Fibroblast of lung (primary cell): ENCODE measurements around the gene SNX15. TPM values are rescaled to one million over a fixed set of nuclear protein-coding genes. Genes with fewer than 3 reads are reported as not detected.
A peak's percentile ranks its signal among the peaks of the same experiment; 100 is the strongest.

Source experiments
- DNase-seq, 2 donors: peaks; one replicate each; pipeline versions ENCODE4 v3.0.0 to v3.0.0-alpha.2; 2010; ENCODE audit warnings: low read depth in 2 of 2
- H2AFZ ChIP-seq: 2 replicates; pipeline ENCODE4 v1.5.1; 2012; ENCODE audit warnings: low read length, control low read depth, inconsistent platforms
- H3K27ac ChIP-seq: 2 replicates; pipeline ENCODE4 v1.5.1; 2011; ENCODE audit warnings: low read length, control low read depth; ENCODE audit not compliant: insufficient read depth
- H3K27me3 ChIP-seq: 2 replicates; pipeline ENCODE4 v1.5.1; 2011; ENCODE audit warnings: mild to moderate bottlenecking, low read length; ENCODE audit not compliant: control insufficient read depth, insufficient read depth
- H3K36me3 ChIP-seq: 2 replicates; pipeline ENCODE4 v1.5.1; 2011; ENCODE audit warnings: low read length; ENCODE audit not compliant: control insufficient read depth, insufficient read depth
- H3K4me1 ChIP-seq: 2 replicates; pipeline ENCODE4 v1.5.1; 2011; ENCODE audit warnings: low read length; ENCODE audit not compliant: control insufficient read depth, insufficient read depth; ENCODE audit errors: extremely low read depth
- H3K4me2 ChIP-seq: 2 replicates; pipeline ENCODE4 v1.5.1; 2011; ENCODE audit warnings: low read length, control low read depth; ENCODE audit not compliant: insufficient read depth; ENCODE audit errors: extremely low read depth
- H3K4me3 ChIP-seq, 4 experiments: fragments of 200-600 bp in 1 of 4; sonication (generic) in 1 of 4; replicated peaks in 1 of 4; 2 replicates each; pipeline ENCODE4 v1.5.1; 2011 to 2016; ENCODE audit warnings: low read length in 4 of 4, low read depth in 3 of 4, mild to moderate bottlenecking in 3 of 4, control low read depth in 2 of 4, inconsistent platforms in 1 of 4, mixed read lengths in 1 of 4; ENCODE audit not compliant: insufficient read depth in 1 of 4; ENCODE audit errors: control extremely low read depth in 1 of 4
- H3K79me2 ChIP-seq: 2 replicates; pipeline ENCODE4 v1.5.1; 2012; ENCODE audit warnings: mild to moderate bottlenecking, low read length, inconsistent platforms; ENCODE audit not compliant: control insufficient read depth, insufficient read depth
- H3K9ac ChIP-seq: 2 replicates; pipeline ENCODE4 v1.5.1; 2011; ENCODE audit warnings: mild to moderate bottlenecking, low read length, control low read depth; ENCODE audit not compliant: insufficient read depth
- H3K9me3 ChIP-seq: 2 replicates; pipeline ENCODE4 v1.5.1; 2012; ENCODE audit warnings: low read depth, low read length; ENCODE audit not compliant: control insufficient read depth, insufficient read depth
- H4K20me1 ChIP-seq: 2 replicates; pipeline ENCODE4 v1.5.1; 2011; ENCODE audit warnings: low read length; ENCODE audit not compliant: control insufficient read depth, insufficient read depth; ENCODE audit errors: extremely low read depth
- CTCF ChIP-seq, 2 donors: IDR thresholded peaks in 1 of 2; conservative IDR thresholded peaks in 1 of 2; 1 replicate in 1 of 2; 2 replicates in 1 of 2; pipeline ENCODE4 v1.5.1; 2011 to 2012; ENCODE audit warnings: low read length in 2 of 2, control low read depth in 1 of 2, inconsistent platforms in 1 of 2, low read depth in 1 of 2, mild to moderate bottlenecking in 1 of 2
- EZH2 ChIP-seq: IDR thresholded peaks from 2 replicates; pipeline ENCODE4 v1.5.1; 2012; ENCODE audit warnings: low read length, control low read depth, mild to moderate bottlenecking; ENCODE audit errors: missing control alignments
- polyA plus RNA-seq, 2 donors: library from polyadenylated mRNA; depleted of rRNA in 1 of 2; stranded (reverse) in 1 of 2; unstranded in 1 of 2; fragments of >200 nt; gene quantifications; 2 replicates each; pipeline ENCODE4 v1.2.1, GENCODE V29; 2011 to 2012; ENCODE audit warnings: missing spikeins in 1 of 2
- total RNA-seq: library from RNA; depleted of rRNA; stranded (reverse); fragments of >200 nt; gene quantifications from 2 replicates; pipeline ENCODE4 v1.2.1, GENCODE V29; 2014

The SNX15 gene
- total and polyA plus RNA-seq, 2 donors (not counting 1 experiment from before 2014, with no cell fraction given): 10.2 to 14.4 TPM

GRCh38 chr11:65072631-65072966 is 45.4 kb downstream of the SNX15 start:
- H4K20me1 ChIP-seq: no peaks in the 10 kb centered on the region
- no peak for DNase-seq
- H3K4me3 ChIP-seq: no peak overlapping the region
- H3K4me2 ChIP-seq: no peak overlapping the region
- H3K9me3 ChIP-seq: no peaks in the 10 kb centered on the region
- H3K27me3 ChIP-seq: no peaks in the 10 kb centered on the region
- no peaks in the 10 kb centered on the region for H3K79me2 ChIP-seq
- H3K9ac ChIP-seq: no peak overlapping the region
- H3K36me3 ChIP-seq: no peaks in the 10 kb centered on the region
- H3K27ac ChIP-seq: no peak overlapping the region
- no peak for TF ChIP-seq EZH2
- TF ChIP-seq CTCF (conservative IDR thresholded peaks at IDR 0.05 in 1 of 2, IDR thresholded peaks at IDR 0.05 in 1 of 2; ENCODE audit: low read depth in 1 of 2, low read length in 2 of 2): no peak
- no peak overlapping the region for H2AFZ ChIP-seq
- no peaks in the 10 kb centered on the region for H3K4me1 ChIP-seq

- Histone ChIP-seq H3K4me3 (no peak overlapping the region), H4K20me1 (no peaks in the 10 kb centered on the region), H3K27ac (no peak overlapping the region), H3K4me2 (no peak overlapping the region), H3K79me2 (peaks cover 17% of the 10 kb centered on the region), H3K9me3 (no peaks in the 10 kb centered on the region), H3K27me3 (no peaks in the 10 kb centered on the region), H2AFZ (no peak overlapping the region), H3K9ac (no peak overlapping the region), H3K4me1 (no peaks in the 10 kb centered on the region), H3K36me3 (peaks cover 3% of the 10 kb centered on the region)
- DNase-seq: no peak
- TF ChIP-seq EZH2 (no peak), CTCF (conservative IDR thresholded peaks at IDR 0.05 in 1 of 2, IDR thresholded peaks at IDR 0.05 in 1 of 2; ENCODE audit: low read depth in 1 of 2, low read length in 2 of 2) (no peak)
Observed at GRCh38 chr11:65077451-65077850, 50.2 kb downstream of the SNX15 start.

GRCh38 chr11:65078151-65078550 is 50.9 kb downstream of the SNX15 start:
- no peak overlapping the region for H2AFZ ChIP-seq
- no peaks in the 10 kb centered on the region for H4K20me1 ChIP-seq
- no peak overlapping the region for H3K4me2 ChIP-seq
- no peak overlapping the region for H3K4me3 ChIP-seq
- H3K9ac ChIP-seq: no peak overlapping the region
- peak; percentile 9 to 15 for DNase-seq
- H3K27ac ChIP-seq: no peak overlapping the region
- H3K9me3 ChIP-seq: no peaks in the 10 kb centered on the region
- H3K27me3 ChIP-seq: no peaks in the 10 kb centered on the region
- no peak for TF ChIP-seq EZH2
- TF ChIP-seq CTCF (conservative IDR thresholded peaks at IDR 0.05 in 1 of 2, IDR thresholded peaks at IDR 0.05 in 1 of 2; ENCODE audit: low read depth in 1 of 2, low read length in 2 of 2): peak; percentile 30 to 58
- H3K79me2 ChIP-seq: peaks cover 24% of the 10 kb centered on the region
- peaks cover 5% of the 10 kb centered on the region for H3K4me1 ChIP-seq
- peaks cover 3% of the 10 kb centered on the region for H3K36me3 ChIP-seq
